Loucy (cell line): ENCODE results near the gene DENND10.
A peak's percentile ranks its signal among the peaks of the same experiment; 100 is the strongest.

Experiments used
- H2AFZ ChIP-seq: fragments of 200-600 bp; sonication (generic); 2 replicates; pipeline ENCODE4 v1.6.0; 2016; ENCODE audit warnings: antibody characterized with exemption, mild to moderate bottlenecking, low read length, moderate library complexity
- H3F3A ChIP-seq: fragments of 200-600 bp; 2 replicates; pipeline ENCODE4 v1.6.0; 2016; ENCODE audit warnings: antibody characterized with exemption, low read depth, mild to moderate bottlenecking
- H3K27me3 ChIP-seq: fragments of 200-600 bp; sonication (generic); 2 replicates; pipeline ENCODE4 v1.6.1; 2014; ENCODE audit warnings: low read length, mild to moderate bottlenecking; ENCODE audit not compliant: insufficient read depth, poor library complexity, severe bottlenecking
- H3K36me3 ChIP-seq: fragments of 200-600 bp; sonication (generic); 2 replicates; pipeline ENCODE4 v1.6.1; 2016; ENCODE audit warnings: low read length; ENCODE audit not compliant: insufficient read depth
- H3K4me1 ChIP-seq: fragments of 200-600 bp; sonication (generic); 2 replicates; pipeline ENCODE4 v1.5.1; 2014; ENCODE audit warnings: low read length, mild to moderate bottlenecking; ENCODE audit not compliant: insufficient read depth, poor library complexity, severe bottlenecking
- H3K4me2 ChIP-seq: fragments of 200-600 bp; sonication (generic); 2 replicates; pipeline ENCODE4 v1.6.0; 2014; ENCODE audit warnings: antibody characterized with exemption, low read length, low read depth, mild to moderate bottlenecking; ENCODE audit not compliant: poor library complexity, severe bottlenecking
- H3K4me3 ChIP-seq: fragments of 200-600 bp; sonication (generic); 2 replicates; pipeline ENCODE4 v1.5.1; 2014; ENCODE audit warnings: low read length, mild to moderate bottlenecking, mixed read lengths; ENCODE audit not compliant: poor library complexity, severe bottlenecking
- H3K79me2 ChIP-seq: fragments of 200-600 bp; sonication (generic); 2 replicates; pipeline ENCODE4 v1.6.1; 2014; ENCODE audit warnings: low read length; ENCODE audit not compliant: insufficient read depth
- H3K9ac ChIP-seq: fragments of 200-600 bp; sonication (generic); 2 replicates; pipeline ENCODE4 v1.6.0; 2014; ENCODE audit warnings: mild to moderate bottlenecking, low read depth, low read length, moderate library complexity; ENCODE audit not compliant: poor library complexity, severe bottlenecking
- H3K9me2 ChIP-seq: fragments of 200-600 bp; sonication (generic); replicated peaks from 2 replicates; pipeline ENCODE4 v1.6.1; 2016; ENCODE audit warnings: low read depth, low read length, mixed read lengths
- H3K9me3 ChIP-seq: fragments of 200-600 bp; sonication (generic); 2 replicates; pipeline ENCODE4 v1.6.1; 2014; ENCODE audit warnings: mild to moderate bottlenecking, antibody characterized with exemption, low read length, low read depth; ENCODE audit not compliant: insufficient read depth
- H4K20me1 ChIP-seq: fragments of 200-600 bp; sonication (generic); 2 replicates; pipeline ENCODE4 v1.6.0; 2014; ENCODE audit warnings: antibody characterized with exemption, low read length, mild to moderate bottlenecking; ENCODE audit not compliant: insufficient read depth, poor library complexity, severe bottlenecking
- CTCF ChIP-seq: fragments of 200-600 bp; sonication (generic); conservative IDR thresholded peaks from 2 replicates; pipeline ENCODE4 v1.5.1; 2014; ENCODE audit warnings: mild to moderate bottlenecking, antibody characterized with exemption, low read length
- EZH2phosphoT487 ChIP-seq: fragments of 200-600 bp; IDR thresholded peaks from 2 replicates; pipeline ENCODE4 v1.6.1; 2018; ENCODE audit warnings: antibody characterized with exemption, mild to moderate bottlenecking, moderate library complexity, borderline replicate concordance

DENND10 gene

DNA sequence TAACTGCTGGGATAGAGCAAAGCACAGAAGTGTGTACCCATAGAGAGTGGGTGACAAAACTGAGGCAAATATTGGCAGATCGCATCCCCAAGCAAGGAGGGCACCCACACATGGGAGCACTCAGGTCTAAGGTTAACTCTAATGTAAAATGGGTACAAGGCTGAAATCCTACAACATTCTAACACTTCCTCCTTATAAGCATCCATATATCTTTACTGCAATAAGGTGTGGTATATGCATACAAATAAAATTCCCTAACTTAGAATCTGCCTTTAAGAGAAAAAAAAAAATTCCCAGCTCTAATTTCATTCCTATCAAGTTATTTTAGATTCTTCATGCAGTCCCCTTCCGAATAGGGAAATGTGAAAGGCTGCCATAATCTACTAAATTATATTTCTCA is 42.0 kb upstream of the DENND10 start:
- peaks cover 54% of the 10 kb centered on the region for H4K20me1 ChIP-seq
- no peak for TF ChIP-seq CTCF
- H3K4me1 ChIP-seq: no peaks in the 10 kb centered on the region
- H3K4me3 ChIP-seq: no peak overlapping the region
- no peaks in the 10 kb centered on the region for H3K9me2 ChIP-seq
- no peaks in the 10 kb centered on the region for H3F3A ChIP-seq
- no peaks in the 10 kb centered on the region for H3K9me3 ChIP-seq
- peaks cover 52% of the 10 kb centered on the region for H3K79me2 ChIP-seq
- H3K9ac ChIP-seq: no peak overlapping the region
- no peak overlapping the region for H3K4me2 ChIP-seq
- no peaks in the 10 kb centered on the region for H3K27me3 ChIP-seq
- H2AFZ ChIP-seq: no peak overlapping the region
- peaks cover 96% of the 10 kb centered on the region for H3K36me3 ChIP-seq

DNA sequence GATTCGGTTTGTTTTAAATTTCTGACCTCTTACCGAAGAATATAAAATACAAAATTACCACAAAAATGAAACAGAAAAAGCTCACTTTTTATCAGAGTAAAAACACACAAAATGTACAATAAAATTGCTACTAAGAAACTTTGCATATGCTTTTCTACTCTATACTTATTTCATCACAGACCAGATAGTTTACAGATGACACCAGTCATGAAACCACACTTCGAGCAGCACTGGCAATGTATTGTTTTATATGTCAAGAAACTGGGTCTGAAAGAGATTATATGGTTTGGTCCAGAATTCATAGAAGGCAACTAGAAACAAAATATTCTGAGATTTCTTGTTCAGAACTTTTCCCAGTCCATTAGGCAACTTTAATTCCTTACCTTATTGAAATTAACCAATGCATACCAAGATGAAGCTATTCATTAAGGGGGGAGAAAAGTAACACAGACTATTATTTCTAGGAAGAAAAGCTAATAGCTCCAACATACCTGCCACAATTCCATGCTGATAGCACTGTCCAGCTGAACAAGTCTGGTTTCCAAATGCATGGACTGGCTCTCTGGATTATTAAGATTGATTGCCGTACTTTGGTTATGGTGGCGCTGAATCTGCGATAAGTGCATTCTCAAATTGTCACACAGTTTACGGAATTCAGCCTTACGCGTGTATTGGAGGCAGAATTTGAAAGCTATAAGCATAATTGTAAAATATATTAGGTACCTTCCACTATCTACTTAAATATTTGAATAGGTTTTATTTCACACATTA is 33.3 kb upstream of the DENND10 start:
- Histone ChIP-seq H4K20me1 (peaks cover 81% of the 10 kb centered on the region), H3K4me3 (no peak overlapping the region), H3K9ac (no peak overlapping the region), H3F3A (peaks cover 8% of the 10 kb centered on the region; the same call in 1 of the 2 replicates), H3K4me2 (no peak overlapping the region), H3K27me3 (no peaks in the 10 kb centered on the region), H3K79me2 (peaks cover 85% of the 10 kb centered on the region), H3K9me3 (no peaks in the 10 kb centered on the region), H2AFZ (no peak overlapping the region), H3K9me2 (no peaks in the 10 kb centered on the region), H3K36me3 (peaks cover 77% of the 10 kb centered on the region), H3K4me1 (peaks cover 20% of the 10 kb centered on the region)
- TF ChIP-seq EZH2phosphoT487 (no peak), CTCF (no peak)

DNA sequence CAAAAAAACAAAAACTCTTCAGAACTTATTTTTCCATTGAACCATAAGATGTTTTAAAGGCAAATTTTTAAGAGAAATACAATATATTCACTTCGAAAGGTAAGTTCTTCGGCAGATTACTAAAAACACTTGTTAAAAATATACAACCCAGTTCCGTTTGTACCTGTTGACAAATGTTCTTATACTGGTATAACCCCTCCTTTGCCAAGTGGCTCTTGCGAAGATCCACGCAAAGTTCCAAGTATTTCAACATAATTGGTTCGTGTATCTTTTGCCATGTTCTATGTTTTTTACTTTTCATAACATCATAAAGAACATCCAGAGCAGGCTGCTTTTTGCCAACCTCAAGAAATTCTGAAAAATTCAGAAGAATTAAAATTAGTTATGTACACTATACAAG is 30.3 kb upstream of the DENND10 start:
- no peak overlapping the region for H2AFZ ChIP-seq
- H3K9ac ChIP-seq: peak overlapping the region; percentile 28
- TF ChIP-seq CTCF (no peak), EZH2phosphoT487 (no peak)
- peaks cover 94% of the 10 kb centered on the region for H3K79me2 ChIP-seq
- H3F3A ChIP-seq: peaks cover 8% of the 10 kb centered on the region; the same call in 1 of the 2 replicates
- peaks cover 97% of the 10 kb centered on the region for H4K20me1 ChIP-seq
- H3K4me3 ChIP-seq: peak overlapping the region; percentile 46
- peaks cover 50% of the 10 kb centered on the region for H3K36me3 ChIP-seq
- no peaks in the 10 kb centered on the region for H3K9me2 ChIP-seq
- H3K4me2 ChIP-seq: peak overlapping the region; percentile 56
- H3K4me1 ChIP-seq: peaks cover 42% of the 10 kb centered on the region
- H3K27me3 ChIP-seq: no peaks in the 10 kb centered on the region
- H3K9me3 ChIP-seq: no peaks in the 10 kb centered on the region
